K562 (cell line): Measurements from ENCODE around the gene NRIP2. TPM values are rescaled to one million over a fixed set of nuclear protein-coding genes. Genes with fewer than 3 reads are reported as not detected.

Source experiments
- ATAC-seq: fragments of 200-7000 bp; cut with Tn5 transposase; 3 replicates; pipeline ENCODE4 v1.9.1; 2020; ENCODE audit warnings: moderate library complexity
- BruUV-seq: library from RNA; stranded (reverse); fragments of 400-500 nt; replicated peaks from 2 replicates; lab custom pipeline; 2021; lab: Mats Ljungman, UMichigan
- CTCF ChIA-PET: fragments of 300-600 bp; formaldehyde crosslinking; extraction: SDS; loops from one replicate; lab custom pipeline; 2021; ENCODE audit warnings: low intra/inter-chr PET ratio; lab: Yijun Ruan, JAX
- POLR2A ChIA-PET: fragments of 300-600, 350-650 bp; sonication (Branson Sonifier 250); formaldehyde crosslinking; extraction: SDS; loops from one replicate; lab custom pipeline; 2021; ENCODE audit warnings: antibody characterized with exemption, inconsistent platforms; lab: Yijun Ruan, JAX
- DNase-seq, 4 experiments: peaks; one replicate each; pipeline versions ENCODE4 v3.0.0 to v3.0.0-alpha.2; 2011 to 2018; ENCODE audit warnings: low spot score in 3 of 4, mixed read lengths in 3 of 4; ENCODE audit errors: extremely low read depth in 1 of 4
- FAIRE-seq: peaks from 2 replicates; lab custom pipeline; 2011; peaks lifted over from hg19 to GRCh38; lab: Jason Lieb, UNC
- H2AFZ ChIP-seq: 2 replicates; pipeline ENCODE4 v1.6.0; 2011; ENCODE audit warnings: low read depth, low read length, control low read depth, inconsistent platforms
- H3K27ac ChIP-seq: fragments of 200-600 bp; 3 replicates; pipeline ENCODE4 v1.8.0; 2011; ENCODE audit warnings: low read depth, mild to moderate bottlenecking, control low read depth, inconsistent platforms, low read length, moderate library complexity, mixed read lengths; ENCODE audit errors: extremely low read depth
- H3K27me3 ChIP-seq, 2 experiments: fragments of 300-600 bp in 1 of 2; 2 replicates in 1 of 2; 3 replicates in 1 of 2; pipeline versions ENCODE4 v1.6.0 to v1.8.0; 2011; ENCODE audit warnings: inconsistent platforms in 2 of 2, low read length in 2 of 2, mild to moderate bottlenecking in 1 of 2, mixed read lengths in 1 of 2, moderate library complexity in 1 of 2; ENCODE audit not compliant: control insufficient read depth in 2 of 2, insufficient read depth in 2 of 2
- H3K36me3 ChIP-seq: fragments of 300-600 bp; 3 replicates; pipeline ENCODE4 v1.8.0; 2011; ENCODE audit warnings: mild to moderate bottlenecking, low read length, inconsistent platforms; ENCODE audit not compliant: control insufficient read depth, insufficient read depth
- H3K4me1 ChIP-seq, 2 experiments: fragments of 200-600 bp in 1 of 2; replicated peaks in 1 of 2; 2 replicates in 1 of 2; 3 replicates in 1 of 2; pipeline versions ENCODE4 v1.5.1 to v1.8.0; 2011; ENCODE audit warnings: inconsistent platforms in 2 of 2, low read length in 2 of 2, mild to moderate bottlenecking in 1 of 2, mixed read lengths in 1 of 2, moderate library complexity in 1 of 2; ENCODE audit not compliant: control insufficient read depth in 2 of 2, insufficient read depth in 2 of 2
- H3K4me2 ChIP-seq: 2 replicates; pipeline ENCODE4 v1.6.1; 2011; ENCODE audit warnings: low read length, control low read depth, inconsistent platforms, mixed read lengths; ENCODE audit not compliant: insufficient read depth
- H3K4me3 ChIP-seq: fragments of 200-600 bp; sonication (generic), shearing (Covaris generic); 2 replicates; pipeline ENCODE4 v1.5.1; 2016; ENCODE audit warnings: control low read depth, inconsistent platforms
- H3K79me2 ChIP-seq: fragments of 200-600 bp; 3 replicates; pipeline ENCODE4 v1.8.0; 2011; ENCODE audit warnings: low read length, inconsistent platforms; ENCODE audit not compliant: control insufficient read depth, insufficient read depth
- H3K9ac ChIP-seq, 2 experiments: 2 replicates each; pipeline versions ENCODE4 v1.6.0 to v1.6.1; 2011; ENCODE audit warnings: low read depth in 2 of 2, low read length in 2 of 2, control low read depth in 1 of 2, inconsistent platforms in 1 of 2, mild to moderate bottlenecking in 1 of 2, mixed read lengths in 1 of 2; ENCODE audit not compliant: insufficient read depth in 1 of 2
- H3K9me1 ChIP-seq: one replicate; pipeline ENCODE4 v1.6.0; 2011; ENCODE audit warnings: inconsistent platforms, mild to moderate bottlenecking, low read length, moderate library complexity; ENCODE audit not compliant: control insufficient read depth, insufficient read depth
- H3K9me3 ChIP-seq: replicated peaks from 2 replicates; pipeline ENCODE4 v1.5.1; 2011; ENCODE audit warnings: low read depth, low read length, inconsistent platforms; ENCODE audit not compliant: control insufficient read depth, insufficient read depth
- H4K20me1 ChIP-seq: replicated peaks from 2 replicates; pipeline ENCODE4 v1.6.1; 2011; ENCODE audit warnings: low read length, inconsistent platforms, mixed read lengths; ENCODE audit not compliant: control insufficient read depth, insufficient read depth
- FOXK1 ChIP-seq: sonication (generic); formaldehyde crosslinking; IDR thresholded peaks from 2 replicates; pipeline ENCODE4 v1.8.0; 2022; ENCODE audit warnings: missing genetic modification reagents, mild to moderate bottlenecking, borderline replicate concordance
- HMGN3 ChIP-seq: IDR thresholded peaks from 2 replicates; pipeline ENCODE4 v1.6.1; 2011; ENCODE audit warnings: borderline replicate concordance, low read depth, mild to moderate bottlenecking, mixed read lengths, low read length; ENCODE audit not compliant: insufficient read length; ENCODE audit errors: extremely low read depth
- ZNF184 ChIP-seq: sonication (generic); formaldehyde crosslinking; IDR thresholded peaks from 2 replicates; pipeline ENCODE4 v1.5.0; 2020; ENCODE audit warnings: missing genetic modification reagents
- ZNF436 ChIP-seq: fragments of 250-450, 450-650 bp; sonication (Bioruptor Pico); formaldehyde crosslinking; IDR thresholded peaks from 2 replicates; pipeline ENCODE4 v1.7.0; 2020; ENCODE audit warnings: mild to moderate bottlenecking
- WGBS: fragments of 100-300 bp; shearing (Covaris generic); methylation state at CpG from one replicate; pipeline ENCODE4 v1.1.6; 2016; ENCODE audit warnings: low coverage, mixed read lengths; ENCODE audit not compliant: insufficient coverage; ENCODE audit errors: missing lambda C conversion rate; 5-methylcytosine and 5-hydroxymethylcytosine counted together
- in situ Hi-C: fragments of 300-500 bp; cut with MboI; formaldehyde crosslinking; loops from 4 replicates; pipeline ENCODE4 v1.15.0; 2018; ENCODE audit warnings: inconsistent platforms, mixed read lengths
- intact Hi-C: fragments of 100-400 bp; cut with micrococcal nuclease; formaldehyde crosslinking; loops from 2 replicates; pipeline ENCODE4 v1.14.2; 2022
- polyA plus RNA-seq, 8 experiments: library from polyadenylated mRNA; depleted of rRNA in 4 of 8; stranded (reverse) in 5 of 8; unstranded in 3 of 8; fragments of >200 nt; fragmentation: Nextera tagmentation in 2 of 8; fragmentation: Illumina TruSeq in 1 of 8; extraction: Ambion mirVana in 2 of 8; extraction: Trizol in 1 of 8; gene quantifications; 2 replicates each; pipeline versions ENCODE4 v1.2.1 to v1.2.3, GENCODE V29; 2011 to 2014; ENCODE audit warnings: inconsistent platforms in 1 of 8, missing spikeins in 1 of 8
- total RNA-seq, 7 experiments: library from RNA; depleted of rRNA in 6 of 7; stranded (reverse); fragments of >200 nt in 6 of 7; fragmentation: Illumina TruSeq in 2 of 7; extraction: Trizol in 2 of 7; gene quantifications; 2 replicates each; pipeline versions ENCODE4 v1.2.1 to v1.2.3, GENCODE V29; 2011 to 2021; ENCODE audit warnings: low replicate concordance in 1 of 7
- TF ChIP-seq, protein P1 (sequence below): fragments of 250-450 bp; sonication (Bioruptor Pico); IDR thresholded peaks from 2 replicates; pipeline ENCODE4 v1.8.0; 2022; ENCODE audit warnings: moderate library complexity, mild to moderate bottlenecking, inconsistent platforms
- TF ChIP-seq, protein P2 (sequence below): fragments of 450-650 bp; formaldehyde crosslinking; IDR thresholded peaks from 2 replicates; pipeline ENCODE4 v1.4.0; 2020; ENCODE audit warnings: mild to moderate bottlenecking

The NRIP2 gene
- total and polyA plus RNA-seq, 9 of the 15 experiments (the other 6 are each of a cell fraction or from before 2014, with no cell fraction given), result 0.07 to 0.10 TPM; not detected in 7

DNA sequence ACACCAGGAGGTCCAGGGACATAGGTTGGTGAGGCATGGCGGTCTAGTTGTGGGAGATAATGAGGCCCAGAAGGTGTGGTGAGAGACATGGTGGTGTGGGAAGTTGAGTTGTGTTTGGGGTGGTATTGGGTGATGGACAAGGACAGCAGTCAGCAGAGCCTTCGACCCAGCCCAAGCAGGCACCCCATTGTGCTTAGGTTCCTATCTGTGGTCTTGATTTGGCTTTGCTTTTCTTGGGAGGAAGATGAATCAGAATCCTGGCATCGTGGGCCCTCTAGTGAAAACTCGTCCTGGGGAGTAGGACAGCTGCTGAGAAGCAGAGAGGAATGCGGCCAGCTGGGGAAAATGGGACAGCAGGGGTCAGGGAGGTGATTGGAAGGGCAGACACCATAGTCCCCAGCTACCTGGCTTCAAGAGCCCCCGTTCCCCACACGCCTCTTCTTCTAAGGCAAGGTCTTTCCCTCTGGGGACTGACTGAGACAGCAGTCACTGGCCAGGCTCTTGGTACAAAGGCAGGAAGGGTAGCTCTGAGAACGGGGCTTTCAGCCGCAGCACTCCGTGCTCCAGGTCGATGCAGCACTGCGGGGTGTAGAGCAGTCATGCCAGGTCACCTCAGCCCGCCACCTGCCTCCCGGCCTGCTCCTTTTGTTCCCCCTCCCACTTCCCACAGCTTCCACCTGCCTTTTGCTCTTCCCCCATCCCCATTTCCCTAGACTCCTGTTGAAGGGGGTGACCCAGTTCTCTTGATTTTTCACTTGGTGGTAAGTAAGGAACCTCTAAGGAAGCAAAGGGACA, 7.9 kb downstream of the NRIP2 start:
- BruUV-seq, result no TSS peak
- no peak for DNase-seq
- Histone ChIP-seq H3K4me2 (no peak overlapping the region), H2AFZ (no peak overlapping the region), H3K79me2 (no peaks in the 10 kb centered on the region), H3K4me1 (no peaks in the 10 kb centered on the region), H3K27ac (no peak overlapping the region), H3K9me1 (no peaks in the 10 kb centered on the region), H3K27me3 (no peaks in the 10 kb centered on the region), H3K9me3 (no peaks in the 10 kb centered on the region), H3K4me3 (no peak overlapping the region), H4K20me1 (no peaks in the 10 kb centered on the region), H3K36me3 (peaks cover 54% of the 10 kb centered on the region; the same call in 1 of the 3 replicates), H3K9ac (no peak overlapping the region; a peak in 1 of 4 replicates)
- intact Hi-C loops, result no loop called here
- POLR2A ChIA-PET, result no interaction called here
- no peak for ATAC-seq
- CTCF ChIA-PET, result no interaction called here
- no peak for FAIRE-seq
- TF ChIP-seq, protein P1, sequence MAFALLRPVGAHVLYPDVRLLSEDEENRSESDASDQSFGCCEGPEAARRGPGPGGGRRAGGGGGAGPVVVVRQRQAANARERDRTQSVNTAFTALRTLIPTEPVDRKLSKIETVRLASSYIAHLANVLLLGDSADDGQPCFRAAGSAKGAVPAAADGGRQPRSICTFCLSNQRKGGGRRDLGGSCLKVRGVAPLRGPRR (CRISPR knock-in tag), result no peak
- TF ChIP-seq HMGN3, result no peak
- no peak for TF ChIP-seq ZNF436 (CRISPR knock-in tag)
- TF ChIP-seq FOXK1 (CRISPR knock-in tag), result no peak
- TF ChIP-seq, protein P2, sequence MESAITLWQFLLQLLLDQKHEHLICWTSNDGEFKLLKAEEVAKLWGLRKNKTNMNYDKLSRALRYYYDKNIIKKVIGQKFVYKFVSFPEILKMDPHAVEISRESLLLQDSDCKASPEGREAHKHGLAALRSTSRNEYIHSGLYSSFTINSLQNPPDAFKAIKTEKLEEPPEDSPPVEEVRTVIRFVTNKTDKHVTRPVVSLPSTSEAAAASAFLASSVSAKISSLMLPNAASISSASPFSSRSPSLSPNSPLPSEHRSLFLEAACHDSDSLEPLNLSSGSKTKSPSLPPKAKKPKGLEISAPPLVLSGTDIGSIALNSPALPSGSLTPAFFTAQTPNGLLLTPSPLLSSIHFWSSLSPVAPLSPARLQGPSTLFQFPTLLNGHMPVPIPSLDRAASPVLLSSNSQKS, result no peak
- TF ChIP-seq ZNF184, result no peak
- in situ Hi-C loops, result no loop called here
- WGBS, result 79% methylated on average over 9 of the region's 14 CpGs
